HG03457 (cell line): ENCODE results near the gene OSBP2.
"Not testable (repeated sequence)": the region's sequence is repeated elsewhere in the genome, so short reads cannot be mapped to it uniquely, and the experiment has no call there.

ENCODE experiments used
- ATAC-seq: cut with Tn5 transposase; IDR thresholded peaks from one replicate; pipeline ENCODE4 v1.9.1; 2021; ENCODE audit warnings: moderate number of reproducible peaks; ENCODE audit not compliant: unreplicated experiment

Gene OSBP2

GRCh38 chr22:30754521-30754920, 59.8 kb downstream of the OSBP2 start:
- no peak for ATAC-seq

GRCh38 chr22:30754971-30755758, 60.5 kb downstream of the OSBP2 start:
- no peak for ATAC-seq

GRCh38 chr22:30755759-30756124, 61.1 kb downstream of the OSBP2 start:
- ATAC-seq = no peak

- no peak for ATAC-seq
Observed at GRCh38 chr22:30763815-30764673, 69.4 kb downstream of the OSBP2 start.

GRCh38 chr22:30767661-30768060, 73.0 kb downstream of the OSBP2 start:
- ATAC-seq = no peak

- ATAC-seq = no peak
Observed at GRCh38 chr22:30770716-30771115, 76.0 kb downstream of the OSBP2 start.

- ATAC-seq = no peak
Observed at GRCh38 chr22:30773919-30774318, 79.2 kb downstream of the OSBP2 start.

- ATAC-seq = no peak
Observed at GRCh38 chr22:30774566-30774965, 79.9 kb downstream of the OSBP2 start.

- no peak for ATAC-seq
Observed at GRCh38 chr22:30776476-30776875, 81.8 kb downstream of the OSBP2 start.

GRCh38 chr22:30777146-30777545, 82.5 kb downstream of the OSBP2 start:
- not testable (repeated sequence) for ATAC-seq

- no peak for ATAC-seq
Observed at GRCh38 chr22:30777587-30777986, 82.9 kb downstream of the OSBP2 start.

- no peak for ATAC-seq
Observed at GRCh38 chr22:30778261-30778660, 83.6 kb downstream of the OSBP2 start.

GRCh38 chr22:30780026-30780425, 85.4 kb downstream of the OSBP2 start:
- no peak for ATAC-seq

GRCh38 chr22:30781271-30781875, 86.7 kb downstream of the OSBP2 start:
- no peak for ATAC-seq

- ATAC-seq = no peak
Observed at GRCh38 chr22:30782613-30783012, 87.9 kb downstream of the OSBP2 start.

- ATAC-seq = no peak
Observed at GRCh38 chr22:30783021-30783420, 88.3 kb downstream of the OSBP2 start.

GRCh38 chr22:30785527-30785926, 90.9 kb downstream of the OSBP2 start:
- no peak for ATAC-seq

- no peak for ATAC-seq
Observed at GRCh38 chr22:30790366-30790765, 95.7 kb downstream of the OSBP2 start.

GRCh38 chr22:30792456-30792855, 97.8 kb downstream of the OSBP2 start:
- ATAC-seq = no peak

- no peak for ATAC-seq
Observed at GRCh38 chr22:30795118-30795517, 100.4 kb downstream of the OSBP2 start.

- no peak for ATAC-seq
Observed at GRCh38 chr22:30801695-30802094, 107.0 kb downstream of the OSBP2 start.
